Left forelimb (tissue), 1 donor: Measurements from ENCODE around the gene USP7.
A peak's percentile ranks its signal among the peaks of the same experiment; 100 is the strongest.
"Not testable (repeated sequence)": the region's sequence is repeated elsewhere in the genome, so short reads cannot be mapped to it uniquely, and the experiment has no call there.

Experiments used
- DNase-seq: peaks from one replicate; pipeline ENCODE4 v3.0.0-alpha.2; 2018; ENCODE audit warnings: low spot score

Gene USP7

GRCh38 chr16:8963821-8964441 lies at the start of gene USP7:
Gene USP7, minus strand, starts transcription at chr16:8963906. Its CDS starts 621 bp downstream, at chr16:8963285.
- DNase-seq, result peak; percentile 94

- DNase-seq, result no peak
These were observed 49.8 kb upstream of the USP7 start for GRCh38 chr16:9013508-9013864.

- no peak for DNase-seq
These were observed 49.3 kb upstream of the USP7 start for GRCh38 chr16:9012848-9013507.

- no peak for DNase-seq
These were observed 48.6 kb upstream of the USP7 start for GRCh38 chr16:9012330-9012729.

GRCh38 chr16:9008601-9009260 lies 45.0 kb upstream of the USP7 start:
- DNase-seq, result peak; percentile 69

GRCh38 chr16:9007177-9007794 lies 43.6 kb upstream of the USP7 start:
- no peak for DNase-seq

GRCh38 chr16:9004183-9004582 lies 40.5 kb upstream of the USP7 start:
- DNase-seq, result no peak

- DNase-seq, result no peak
These were observed 40.1 kb upstream of the USP7 start for GRCh38 chr16:9003763-9004162.

GRCh38 chr16:9003322-9003721 lies 39.6 kb upstream of the USP7 start:
- DNase-seq, result no peak

GRCh38 chr16:9002042-9002441 lies 38.3 kb upstream of the USP7 start:
- no peak for DNase-seq

- no peak for DNase-seq
These were observed 37.0 kb upstream of the USP7 start for GRCh38 chr16:9000664-9001063.

GRCh38 chr16:8999800-9000199 lies 36.1 kb upstream of the USP7 start:
- DNase-seq, result no peak

- no peak for DNase-seq
These were observed 34.4 kb upstream of the USP7 start for GRCh38 chr16:8998108-8998507.

GRCh38 chr16:8996891-8997290 lies 33.2 kb upstream of the USP7 start:
- DNase-seq, result no peak

- no peak for DNase-seq
These were observed 26.7 kb upstream of the USP7 start for GRCh38 chr16:8990445-8990844.

GRCh38 chr16:8989099-8989878 lies 25.6 kb upstream of the USP7 start:
- no peak for DNase-seq

- no peak for DNase-seq
These were observed 23.1 kb upstream of the USP7 start for GRCh38 chr16:8986818-8987191.

GRCh38 chr16:8986111-8986510 lies 22.4 kb upstream of the USP7 start:
- DNase-seq, result no peak

- DNase-seq, result no peak
These were observed 19.1 kb upstream of the USP7 start for GRCh38 chr16:8982816-8983215.

GRCh38 chr16:8981901-8982300 lies 18.2 kb upstream of the USP7 start:
- DNase-seq, result not testable (repeated sequence)

GRCh38 chr16:8976189-8976588 lies 12.5 kb upstream of the USP7 start:
- not testable (repeated sequence) for DNase-seq

- DNase-seq, result no peak
These were observed 11.3 kb upstream of the USP7 start for GRCh38 chr16:8975039-8975438.
